GM21360 (cell line): Measurements from ENCODE around the gene CASP12.
"Not testable (repeated sequence)": the region's sequence is repeated elsewhere in the genome, so short reads cannot be mapped to it uniquely, and the experiment has no call there.

Experiments
- ATAC-seq: cut with Tn5 transposase; IDR thresholded peaks from one replicate; pipeline ENCODE4 v1.9.1; 2021; ENCODE audit warnings: mild to moderate bottlenecking, moderate library complexity; ENCODE audit not compliant: unreplicated experiment

Gene CASP12

DNA sequence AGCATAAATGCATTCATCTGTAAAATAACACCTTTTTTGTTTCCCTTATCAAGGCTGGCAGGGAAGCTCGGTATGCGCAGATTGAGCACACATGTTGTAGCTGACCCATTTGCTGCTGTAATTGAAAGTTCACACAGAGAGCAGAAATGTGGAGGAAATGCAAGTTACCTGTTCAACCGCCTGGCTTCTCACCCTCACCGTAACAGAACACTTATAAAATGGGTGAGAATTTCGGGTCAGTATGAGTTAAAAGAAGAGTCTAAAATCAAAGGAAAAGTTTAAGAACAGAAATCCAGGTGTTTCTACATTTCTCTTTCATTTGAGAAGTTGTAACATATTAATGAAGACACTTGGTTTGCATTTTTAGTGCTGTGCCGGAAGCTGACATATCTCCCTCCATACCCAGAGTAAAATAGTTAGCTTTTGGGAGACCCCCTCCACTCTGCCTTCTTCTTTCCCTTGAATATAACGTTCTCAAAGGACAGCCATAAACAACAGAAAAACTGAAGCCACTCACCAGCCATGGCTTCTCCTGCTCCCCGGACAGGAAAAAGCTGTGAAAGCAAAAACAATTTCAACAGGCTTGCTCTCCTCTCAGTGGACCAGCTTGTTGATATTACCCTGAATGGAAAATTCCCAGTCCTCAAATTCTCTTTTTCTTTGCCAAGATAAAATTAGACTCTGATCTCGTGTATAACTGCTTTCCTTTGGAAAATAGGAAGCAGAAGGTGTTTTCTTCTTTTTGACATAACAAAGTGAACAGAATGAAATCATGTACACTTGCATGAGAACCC is at the start of gene CASP12:
CASP12 (minus strand) TSS at position 570 of the 794 bp plus-strand sequence.
- peak; percentile 78 for ATAC-seq

DNA sequence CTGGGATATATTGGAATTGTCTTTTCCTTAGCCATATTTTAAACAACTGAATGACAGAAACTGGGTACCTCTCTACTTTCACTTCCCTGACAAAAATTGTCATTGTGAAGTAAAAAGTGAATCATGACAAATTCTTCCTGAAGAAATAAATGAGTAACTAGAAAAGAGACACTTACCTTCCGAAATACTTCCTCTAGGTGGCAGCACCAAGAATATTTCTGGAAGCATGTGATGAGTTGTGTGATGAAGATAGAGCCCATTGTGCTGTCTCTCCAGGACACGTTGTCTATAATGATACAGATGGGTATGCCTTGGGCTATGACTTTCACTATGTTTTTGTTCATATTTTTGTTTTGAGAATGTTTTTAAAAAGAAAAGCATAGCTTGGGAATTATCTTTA is 48.6 kb upstream of the CASP12 start:
- ATAC-seq = peak; percentile 96

DNA sequence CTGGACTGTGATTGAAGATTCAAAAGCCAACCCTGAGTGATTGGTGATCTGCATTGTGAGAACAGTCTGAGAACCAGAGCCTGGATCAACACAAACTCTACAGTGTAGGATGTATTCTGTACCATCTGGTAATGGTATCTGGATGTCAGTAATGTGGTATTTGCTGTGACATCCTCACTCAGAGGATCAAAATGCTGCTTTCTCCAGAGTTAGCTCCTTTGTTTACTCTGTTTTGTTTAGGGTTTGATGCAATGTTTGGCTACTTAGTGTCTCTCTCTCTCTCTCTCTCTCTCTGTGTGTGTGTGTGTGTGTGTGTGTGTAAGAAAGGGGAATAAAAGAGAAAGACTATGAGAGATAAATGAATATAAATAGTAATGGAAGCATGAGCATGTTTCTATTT is 45.8 kb upstream of the CASP12 start:
- ATAC-seq = no peak

DNA sequence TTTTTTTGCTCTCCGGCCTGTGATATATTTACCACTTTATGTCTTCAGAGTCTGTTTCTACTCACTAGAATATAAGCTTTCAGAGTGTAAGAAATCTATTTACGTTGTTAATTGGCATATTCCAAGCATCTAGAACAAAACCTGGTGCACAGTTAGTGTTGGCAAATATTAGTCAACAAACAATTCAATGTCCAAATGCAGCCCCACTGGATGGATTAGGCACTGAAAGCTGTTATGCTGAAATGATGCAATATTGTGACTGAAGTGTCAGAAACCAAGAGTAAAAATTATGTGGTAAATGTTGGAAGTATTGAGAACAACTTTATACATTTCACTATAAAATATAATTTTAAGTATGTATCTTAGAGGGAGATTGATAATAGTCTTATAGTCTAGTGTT is 45.3 kb upstream of the CASP12 start:
- no peak for ATAC-seq

DNA sequence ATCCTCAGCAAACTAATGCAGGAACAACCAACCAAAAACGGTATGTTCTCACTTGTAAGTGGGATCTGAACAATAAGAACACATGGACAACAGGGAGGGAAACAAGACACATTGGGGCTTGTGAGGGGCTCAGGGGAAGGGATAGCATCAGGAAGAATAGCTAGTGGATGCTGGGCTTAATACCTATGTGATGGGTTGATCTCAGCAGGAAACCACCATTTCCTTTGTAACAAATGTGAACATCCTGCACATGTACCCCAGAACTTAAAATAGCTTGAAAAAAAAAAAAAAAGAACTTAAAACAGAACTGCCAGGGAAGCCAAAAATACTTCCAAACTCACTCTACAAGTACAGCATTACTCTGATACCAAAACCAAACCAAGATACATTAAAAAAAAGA is 36.3 kb upstream of the CASP12 start:
- no peak for ATAC-seq

DNA sequence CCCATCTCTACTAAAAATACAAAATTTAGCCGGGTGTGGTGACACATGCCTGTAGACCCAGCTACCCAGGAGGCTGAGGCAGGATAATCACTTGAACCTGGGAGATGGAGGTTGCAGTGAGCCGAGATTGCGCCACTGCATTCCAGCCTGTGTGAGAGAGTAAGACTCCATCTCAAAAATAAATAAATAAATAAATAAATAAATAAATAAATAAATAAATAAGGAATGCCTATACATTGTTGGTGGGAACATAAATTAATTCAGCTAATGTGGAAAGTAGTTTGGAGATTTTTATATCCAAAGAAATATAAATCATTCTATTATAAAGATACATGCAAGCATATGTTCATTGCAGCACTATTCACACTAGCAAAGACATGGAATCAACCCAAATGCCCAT is 35.8 kb upstream of the CASP12 start:
- ATAC-seq = not testable (repeated sequence)

DNA sequence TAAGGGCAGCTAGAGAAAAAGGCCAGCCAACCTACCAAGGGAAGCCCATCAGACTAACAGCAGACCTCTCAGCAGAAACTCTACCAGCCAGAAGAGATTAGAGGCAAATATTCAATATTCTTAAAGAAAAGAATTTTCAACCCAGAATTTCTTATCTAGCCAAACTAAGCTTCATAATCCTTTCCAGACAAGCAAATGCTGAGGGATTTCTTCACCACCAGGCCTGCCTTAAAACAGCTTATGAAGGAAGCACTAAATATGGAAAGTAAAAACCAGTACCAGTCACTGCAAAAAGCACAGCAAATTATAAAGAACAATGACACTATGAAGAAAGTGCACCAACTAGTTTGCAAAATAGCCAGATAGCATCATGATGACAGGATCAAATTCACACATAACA is 30.6 kb upstream of the CASP12 start:
- ATAC-seq = no peak

DNA sequence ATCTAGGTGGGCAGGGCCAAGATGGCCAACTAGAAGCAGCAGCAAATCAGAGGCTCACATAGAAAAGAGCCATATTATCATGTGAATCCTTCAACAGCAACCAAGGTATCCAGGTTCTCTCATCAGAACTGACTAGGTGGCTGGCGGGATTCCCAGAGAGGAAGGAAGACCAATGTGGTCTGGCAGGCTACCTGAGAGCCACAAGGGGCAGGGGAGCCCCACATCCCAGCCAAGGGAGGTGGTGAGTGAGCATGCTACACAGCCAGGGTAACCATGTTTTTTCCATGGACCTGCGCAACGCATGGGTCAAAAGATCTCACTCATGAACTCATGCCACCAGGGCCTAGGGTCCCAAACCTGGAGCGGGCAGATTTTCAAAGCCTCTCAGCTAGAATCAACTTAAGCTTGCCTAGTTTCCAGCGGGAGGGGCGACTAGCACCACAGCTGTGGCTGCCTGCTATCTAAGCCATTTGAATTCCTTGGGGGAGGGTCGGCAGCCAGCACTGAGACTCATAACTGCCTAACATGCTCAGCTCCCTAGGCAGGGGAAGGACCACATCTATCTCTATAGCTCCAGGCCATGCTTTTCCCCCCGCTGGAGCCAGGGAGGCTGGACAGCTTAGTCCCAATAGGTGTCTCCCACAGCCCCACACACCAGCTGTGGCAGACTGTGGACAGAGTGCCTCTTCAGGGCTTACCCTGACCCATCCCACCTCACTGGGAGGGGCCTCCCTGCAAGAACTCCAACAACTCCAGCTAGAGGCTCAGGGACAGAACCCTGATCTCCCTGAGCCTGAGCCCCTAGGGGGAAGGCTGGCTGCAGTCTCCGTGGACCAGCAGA is 28.7 kb upstream of the CASP12 start:
- no peak for ATAC-seq

DNA sequence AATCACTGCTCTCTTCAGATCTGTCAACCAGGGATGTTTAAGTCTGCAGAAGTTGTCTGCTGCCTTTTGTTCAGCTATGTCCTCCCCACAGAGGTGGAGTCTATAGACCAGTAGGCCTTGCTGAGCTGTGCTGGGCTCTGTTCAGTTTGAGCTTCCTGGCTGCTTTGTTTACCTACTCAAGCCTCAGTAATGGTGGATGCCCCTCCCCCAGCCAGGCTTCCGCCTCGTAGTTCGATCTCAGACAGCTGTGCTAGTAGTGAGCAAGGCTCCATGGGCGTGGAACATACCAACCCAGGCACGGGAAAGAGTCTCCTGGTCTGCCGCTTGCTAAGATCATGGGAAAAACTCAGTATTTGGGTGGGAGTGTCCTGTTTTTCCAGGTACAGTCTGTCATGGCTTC is 27.6 kb upstream of the CASP12 start:
- no peak for ATAC-seq

DNA sequence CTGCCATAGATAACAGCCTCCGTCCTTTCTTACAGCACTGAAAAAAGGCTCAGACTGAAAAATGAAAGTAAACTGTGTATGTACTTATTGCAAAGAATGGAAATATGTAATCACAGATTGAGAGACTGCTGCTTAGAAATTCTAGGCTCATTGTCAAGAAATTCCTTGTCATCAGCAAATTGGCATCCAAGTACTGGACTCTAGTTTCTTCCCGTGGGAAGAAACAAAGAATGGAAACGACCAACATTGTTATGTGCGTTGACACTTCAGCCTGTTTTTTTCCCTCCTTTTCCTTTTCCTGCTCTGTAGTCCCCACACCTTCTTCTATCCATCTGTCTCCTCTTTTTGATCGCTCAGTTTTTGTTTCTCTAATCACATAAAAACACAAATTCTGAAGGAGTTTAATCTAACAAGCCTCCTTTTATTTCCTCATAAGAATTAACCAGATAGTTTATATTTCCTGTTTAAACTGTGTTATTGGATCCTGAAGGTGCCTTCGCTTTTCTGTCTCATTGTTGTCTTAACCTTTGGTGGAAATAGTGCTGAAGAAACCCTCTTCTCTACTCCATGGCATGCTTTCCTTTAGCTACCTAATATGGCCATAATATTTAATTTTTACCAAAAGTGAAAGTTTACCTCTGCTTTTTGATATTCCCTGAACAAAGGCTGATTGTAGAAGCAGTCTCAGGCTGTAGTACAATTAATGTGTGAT is 20.0 kb upstream of the CASP12 start:
- ATAC-seq = no peak

DNA sequence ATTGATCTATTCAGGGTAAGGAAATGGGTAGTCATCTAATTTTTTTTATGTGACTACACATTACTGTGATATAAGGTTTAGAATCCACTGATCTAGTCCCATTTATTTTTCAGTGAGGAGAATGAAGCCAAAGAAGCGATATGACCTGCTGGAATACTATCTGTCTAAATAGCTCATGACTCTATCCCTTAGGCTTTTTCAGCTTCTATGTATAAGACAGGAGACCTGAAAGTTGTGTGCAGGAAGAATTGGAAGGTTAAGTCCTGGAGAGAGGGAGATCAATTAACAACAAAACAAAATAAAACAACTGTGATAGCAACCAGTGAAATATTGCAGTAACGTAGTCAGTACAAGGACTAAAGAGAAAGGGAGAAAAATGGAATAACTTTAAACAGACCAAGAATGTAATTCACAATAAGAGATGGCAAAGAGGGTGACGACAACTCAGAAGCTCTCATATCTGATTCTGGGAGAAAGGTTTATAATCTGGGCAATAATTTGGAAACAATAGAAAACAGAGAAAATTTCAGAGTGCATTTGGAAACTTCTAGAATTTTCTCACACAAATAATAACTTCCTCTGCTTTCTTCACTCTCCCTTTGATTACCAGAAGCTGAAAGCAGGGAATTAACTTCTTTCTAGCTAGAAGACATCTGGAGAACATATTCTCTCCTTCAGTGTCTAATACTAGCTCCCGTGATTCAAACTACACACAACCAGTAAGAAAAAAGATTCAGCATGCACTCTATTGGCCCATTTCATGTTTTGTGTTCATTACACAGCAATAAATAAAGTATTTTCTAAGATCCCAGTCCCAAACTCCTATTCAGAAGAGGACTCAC is 19.2 kb upstream of the CASP12 start:
- no peak for ATAC-seq

DNA sequence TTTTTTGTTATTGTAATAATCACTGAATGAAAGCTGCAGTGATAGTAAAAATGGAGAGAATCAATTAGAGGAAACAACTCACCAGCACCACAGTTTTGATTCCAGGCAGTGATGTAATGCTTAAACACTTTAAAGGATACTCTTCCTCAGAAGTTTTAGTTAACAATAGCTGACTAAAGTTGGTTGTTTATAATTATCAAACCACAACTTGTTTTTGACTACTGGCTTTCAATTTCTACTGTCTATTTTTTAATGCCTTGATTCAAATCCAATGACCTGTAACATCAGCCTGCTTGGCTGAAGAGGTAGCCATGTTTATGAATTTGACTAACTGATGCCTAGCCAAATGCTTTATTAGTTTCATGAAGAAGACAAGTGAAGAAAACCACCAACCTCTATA is 18.2 kb upstream of the CASP12 start:
- ATAC-seq = no peak

DNA sequence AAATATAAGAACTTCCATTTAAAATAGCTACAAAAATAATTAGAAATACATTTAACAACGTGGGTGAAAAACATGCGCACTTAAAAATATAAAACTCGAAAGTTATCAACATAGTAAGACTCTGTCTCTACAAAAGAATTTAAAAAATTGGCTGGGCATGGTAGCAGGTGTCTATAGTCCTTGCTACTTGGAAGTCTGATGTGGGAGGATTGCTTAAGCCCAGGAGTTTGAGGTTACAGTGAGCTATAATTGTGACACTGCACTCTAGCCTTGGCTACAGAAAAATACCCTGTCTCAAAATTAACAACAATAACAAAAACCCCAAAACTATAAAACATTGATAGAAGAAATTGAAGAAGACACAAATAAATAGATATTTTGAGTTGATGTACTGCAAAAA is 13.8 kb upstream of the CASP12 start:
- ATAC-seq = no peak

DNA sequence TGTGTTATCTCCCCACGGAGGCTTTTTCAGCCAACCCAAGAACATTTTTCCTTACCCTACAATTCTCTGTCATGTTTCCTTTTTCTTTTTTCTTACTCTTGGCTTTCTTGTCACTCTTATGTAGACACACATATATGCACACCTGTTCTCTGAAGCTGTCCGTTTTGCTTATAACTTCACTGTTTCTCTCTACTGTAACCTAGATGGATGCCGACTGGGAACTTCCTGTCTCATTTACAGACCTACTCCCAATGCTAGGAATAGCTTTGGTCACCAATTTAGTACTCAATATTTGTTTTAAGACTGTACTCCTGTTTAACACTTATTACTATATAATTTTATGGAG is 9.9 kb upstream of the CASP12 start:
- peak; percentile 20 for ATAC-seq

DNA sequence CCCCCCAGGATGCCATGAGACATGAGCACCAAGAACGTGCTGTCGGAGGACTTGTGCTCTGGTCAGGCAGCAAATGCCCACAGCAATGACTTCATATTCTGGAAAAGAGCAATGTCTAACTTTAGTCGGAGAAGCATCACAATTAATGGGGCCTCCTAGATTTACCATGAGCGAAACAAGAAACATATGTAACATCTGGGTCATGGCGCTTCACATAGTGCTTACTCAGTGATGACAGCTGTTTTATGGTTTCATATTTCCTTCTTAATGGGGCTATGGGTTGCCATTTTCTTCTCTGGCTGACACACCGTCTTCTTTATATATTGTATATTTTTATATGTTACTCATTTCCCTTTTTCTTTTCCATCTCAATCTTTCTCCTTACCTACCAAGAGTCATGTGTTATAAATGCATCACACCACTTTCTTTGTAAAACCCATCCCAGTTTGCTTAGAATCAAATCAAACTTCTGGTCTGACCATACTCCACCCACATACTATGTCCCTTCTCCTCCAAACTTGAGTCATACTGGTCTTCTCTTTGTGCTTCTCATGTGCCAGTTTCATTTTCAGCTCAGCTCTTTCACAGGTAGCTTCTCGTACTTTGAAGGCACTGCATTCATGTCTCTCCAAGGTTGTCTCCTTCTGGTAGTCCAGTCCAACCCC is 9.4 kb upstream of the CASP12 start:
- peak; percentile 92 for ATAC-seq

DNA sequence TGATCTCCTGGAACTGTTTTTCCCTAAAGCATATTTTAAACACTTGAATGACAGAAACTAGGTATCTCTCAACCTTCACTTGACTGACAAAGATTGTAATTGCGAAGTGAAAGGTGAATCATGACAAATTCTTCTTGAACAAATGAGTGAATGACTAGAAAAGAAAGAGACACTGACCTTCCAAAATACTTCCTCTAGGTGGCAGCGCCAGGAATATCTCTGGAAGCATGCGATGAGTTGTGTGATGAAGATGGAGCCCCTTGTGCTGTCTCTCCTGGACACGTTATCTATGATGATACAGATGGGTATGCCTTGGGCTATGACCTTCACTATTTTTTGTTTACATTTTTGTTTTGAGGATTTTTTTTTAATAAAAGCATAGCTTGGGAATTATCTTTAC is 7.0 kb upstream of the CASP12 start:
- ATAC-seq = no peak

DNA sequence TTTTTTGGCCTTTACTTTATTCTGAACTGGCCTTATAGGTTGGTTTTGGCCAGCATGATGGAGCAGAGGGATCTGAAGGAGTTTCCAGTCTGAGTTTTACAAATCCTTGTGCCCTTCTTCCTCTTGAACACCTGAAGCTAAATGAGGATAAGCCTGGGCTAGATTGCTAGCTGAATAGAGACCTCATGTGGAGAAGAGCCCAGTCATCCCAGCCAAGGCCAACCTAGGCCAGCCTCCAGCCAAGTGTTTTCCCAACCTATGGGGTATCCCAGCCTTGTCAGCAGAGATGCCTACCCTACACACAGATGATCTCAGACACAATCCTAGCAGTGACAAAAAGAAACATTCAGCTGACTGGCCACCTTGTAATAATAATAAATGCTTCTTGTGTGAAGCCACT is 966 bp upstream of the CASP12 start:
- ATAC-seq = no peak

DNA sequence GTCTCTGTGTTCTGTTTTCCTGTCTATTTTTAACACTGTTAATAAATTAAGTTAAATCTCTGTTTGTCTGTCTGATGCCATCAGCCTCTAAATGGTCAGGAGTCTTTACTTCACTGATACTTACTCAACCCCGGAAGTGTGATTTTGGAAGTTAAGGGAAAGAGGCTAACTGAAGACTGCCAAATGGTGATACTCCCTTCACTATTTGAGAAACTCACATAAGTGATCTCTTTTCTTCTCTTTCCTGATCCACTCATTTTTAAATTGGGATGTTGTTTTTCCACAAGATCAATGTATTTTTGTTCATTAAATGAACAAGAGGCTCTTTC is 389 bp upstream of the CASP12 start:
- no peak for ATAC-seq

DNA sequence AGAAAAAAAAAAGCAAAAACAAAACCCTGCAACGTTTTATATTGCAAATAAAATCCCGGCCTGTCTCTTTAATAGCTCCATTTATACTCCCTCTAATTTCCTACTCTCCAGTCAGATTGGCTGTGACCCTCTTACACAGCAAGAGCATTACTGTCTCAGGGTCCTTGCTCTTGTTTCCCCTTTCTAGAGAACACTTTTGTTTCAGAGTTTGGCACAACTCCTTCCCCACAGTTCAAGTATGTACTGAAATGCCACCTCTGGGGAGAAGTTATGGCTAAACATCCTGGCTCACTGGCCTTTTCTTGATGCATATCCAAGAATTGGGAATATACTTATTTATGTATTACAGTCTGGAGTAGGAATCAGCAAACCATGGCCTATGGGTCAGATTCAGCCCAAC is 2.6 kb downstream of the CASP12 start:
- ATAC-seq = no peak

DNA sequence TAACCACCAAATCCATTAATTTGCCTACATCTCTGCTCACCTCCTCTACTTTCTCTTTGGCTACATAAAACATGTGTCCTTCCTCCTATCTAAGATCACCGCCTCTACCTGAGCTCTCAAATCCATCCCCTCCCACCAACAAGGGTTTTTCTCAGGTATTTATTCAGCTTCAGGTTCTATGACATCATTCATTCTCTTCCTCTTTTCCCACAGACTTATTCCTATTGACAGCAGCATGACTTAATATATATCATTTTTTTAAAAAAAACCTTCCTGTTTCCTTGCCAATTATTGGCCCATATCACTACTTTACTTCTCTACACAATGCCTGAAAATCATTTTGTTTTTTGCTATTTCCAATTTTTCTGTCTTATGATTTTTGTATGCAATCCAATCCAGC is 4.4 kb downstream of the CASP12 start:
- ATAC-seq = no peak
